Progenitor cell of endocrine pancreas (in vitro differentiated cells): ENCODE measurements around the gene FBXO11. TPM values are rescaled to one million over a fixed set of nuclear protein-coding genes. Genes with fewer than 3 reads are reported as not detected.

Experiments
- DNase-seq: peaks from one replicate; pipeline ENCODE4 v3.0.0; 2021; ENCODE audit warnings: low spot score; ENCODE audit not compliant: unreplicated experiment
- H3K27ac Mint-ChIP-seq: 2 replicates; pipeline ENCODE4 v1.8.0; 2021; ENCODE audit warnings: mild to moderate bottlenecking, moderate library complexity, mixed read lengths
- H3K27me3 Mint-ChIP-seq: 2 replicates; pipeline ENCODE4 v1.8.0; 2021; ENCODE audit warnings: mixed read lengths
- H3K36me3 Mint-ChIP-seq: 2 replicates; pipeline ENCODE4 v1.8.0; 2022; ENCODE audit warnings: mixed read lengths; ENCODE audit not compliant: insufficient read depth
- H3K4me1 Mint-ChIP-seq: 2 replicates; pipeline ENCODE4 v1.8.0; 2021; ENCODE audit warnings: low read depth, mixed read lengths
- H3K4me3 Mint-ChIP-seq: 2 replicates; pipeline ENCODE4 v1.8.0; 2021; ENCODE audit warnings: low read depth, mild to moderate bottlenecking, moderate library complexity, mixed read lengths
- H3K9me3 Mint-ChIP-seq: 2 replicates; pipeline ENCODE4 v1.8.0; 2021; ENCODE audit warnings: low read depth, mixed read lengths
- CTCF ChIP-seq: fragments of 200-600 bp; sonication (generic); IDR thresholded peaks from one replicate; pipeline ENCODE4 v1.5.0; 2021; ENCODE audit warnings: antibody characterized with exemption, mild to moderate bottlenecking; ENCODE audit not compliant: unreplicated experiment
- long read RNA-seq: library from polyadenylated mRNA; unstranded; transcript quantifications from one replicate; pipeline ENCODE4 v2.0.0, GENCODE V29; 2020
- total RNA-seq: library from RNA; stranded (reverse); gene quantifications from 2 replicates; pipeline ENCODE4 v1.2.1, GENCODE V29; 2021

The FBXO11 gene
- total RNA-seq = 96.5 and 102 TPM in 2 replicates
- long read RNA-seq, full-length matches to known transcripts = 4 of 48 reads
- long read RNA-seq, partial matches to known transcripts = 27 of 48 reads
- long read RNA-seq, other reads (novel, unspliced or antisense) = 17 of 48 reads

GRCh38 chr2:47906157-47907038 lies at the start of gene FBXO11:
FBXO11 (minus strand) TSS chr2:47906498; CDS start chr2:47905720, 778 bp downstream.
- H3K36me3 Mint-ChIP-seq = peaks cover 1% of the 10 kb centered on the region
- H3K4me3 Mint-ChIP-seq = peak within 1 kb of the TSS; percentile 80
- H3K27ac Mint-ChIP-seq = peak within 1 kb of the TSS; percentile 98
- peaks cover 27% of the 10 kb centered on the region for H3K4me1 Mint-ChIP-seq
- peak; percentile 70 for TF ChIP-seq CTCF
- no peaks in the 10 kb centered on the region for H3K27me3 Mint-ChIP-seq
- no peaks in the 10 kb centered on the region for H3K9me3 Mint-ChIP-seq
- DNase-seq = peak; percentile 84

- Mint-ChIP-seq H3K9me3 (peaks cover 4% of the 10 kb centered on the region), H3K4me3 (no peak overlapping the region), H3K4me1 (no peaks in the 10 kb centered on the region), H3K27ac (no peak overlapping the region), H3K36me3 (no peaks in the 10 kb centered on the region), H3K27me3 (no peaks in the 10 kb centered on the region)
- no peak for DNase-seq
- TF ChIP-seq CTCF = no peak
These were observed 44.3 kb upstream of the FBXO11 start for GRCh38 chr2:47950340-47951301.

- no peaks in the 10 kb centered on the region for H3K36me3 Mint-ChIP-seq
- no peak for TF ChIP-seq CTCF
- no peak for DNase-seq
- H3K9me3 Mint-ChIP-seq = no peaks in the 10 kb centered on the region
- H3K27me3 Mint-ChIP-seq = no peaks in the 10 kb centered on the region
- H3K4me1 Mint-ChIP-seq = no peaks in the 10 kb centered on the region
- H3K4me3 Mint-ChIP-seq = no peak overlapping the region
- H3K27ac Mint-ChIP-seq = no peak overlapping the region
These were observed 40.3 kb upstream of the FBXO11 start for GRCh38 chr2:47946593-47946992.

- no peaks in the 10 kb centered on the region for H3K4me1 Mint-ChIP-seq
- no peaks in the 10 kb centered on the region for H3K36me3 Mint-ChIP-seq
- H3K9me3 Mint-ChIP-seq = no peaks in the 10 kb centered on the region
- TF ChIP-seq CTCF = no peak
- no peak overlapping the region for H3K27ac Mint-ChIP-seq
- peaks cover 4% of the 10 kb centered on the region for H3K27me3 Mint-ChIP-seq
- DNase-seq = no peak
- H3K4me3 Mint-ChIP-seq = no peak overlapping the region
These were observed 38.9 kb upstream of the FBXO11 start for GRCh38 chr2:47945046-47945781.
